Measurements from ENCODE around the gene TIMM17B. TPM values are rescaled to one million over a fixed set of nuclear protein-coding genes. Genes with fewer than 3 reads are reported as not detected.

Gene TIMM17B
- 43.8 TPM for polyA plus RNA-seq (2013, experiment 1 of 2)
- polyA plus RNA-seq (2013, experiment 2 of 2) = 44.4 TPM

DNA sequence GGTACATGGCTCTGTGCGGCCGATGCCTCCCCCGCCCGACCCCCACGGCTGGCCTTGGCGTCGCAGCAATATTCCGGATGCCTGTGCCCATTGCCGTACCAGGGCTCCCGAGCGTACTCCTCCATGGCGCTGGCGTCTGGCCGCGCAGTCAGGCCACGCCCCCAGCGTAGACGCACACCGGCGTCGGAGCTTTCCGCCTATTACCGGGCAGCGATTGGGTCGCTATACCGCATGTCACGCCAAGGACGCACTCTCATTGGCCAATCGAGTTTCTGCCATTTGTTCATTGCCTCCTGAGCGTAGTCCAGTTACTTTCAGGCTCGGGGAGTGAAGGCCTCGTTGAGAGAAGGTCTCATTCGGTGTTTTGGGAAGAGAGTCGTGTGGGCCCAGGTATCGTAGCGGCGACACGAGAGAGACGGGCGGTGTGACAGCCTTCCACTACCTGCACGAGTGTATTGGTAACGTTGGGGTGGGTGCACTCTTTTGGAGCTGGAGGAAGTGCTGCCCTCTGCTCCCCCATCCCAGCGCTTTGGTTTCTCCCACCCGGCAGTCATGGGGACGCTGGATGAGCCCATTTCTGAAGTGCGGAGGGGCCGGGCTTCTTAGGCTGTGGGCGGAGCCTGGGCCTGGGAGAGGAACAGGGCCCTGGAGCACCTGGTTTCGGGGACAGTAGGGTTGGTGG, at the start of gene TIMM17B, which contains the start of gene PQBP1:
TIMM17B (minus strand) TSS at position 144 of the 682 bp plus-strand sequence; CDS start at position 125, 19 bp downstream.
PQBP1 (plus strand) TSS at position 306 of the 682 bp plus-strand sequence. CDS start 580 bp downstream, outside the sequence.
- Histone ChIP-seq H3K36me3 (ENCODE audit: control insufficient read depth in 1 of 2, insufficient read depth in 2 of 2, low read depth in 1 of 2, low read length in 2 of 2) (peaks cover 34 to 40% of the 10 kb centered on the region in 2 experiments), H2AK5ac (ENCODE audit: low read length, severe bottlenecking) (peak within 1 kb of the TSS; percentile 73), H2BK12ac (ENCODE audit: low read length in 2 of 2) (no peak within 1 kb of the TSS), H2BK15ac (ENCODE audit: low read depth, poor library complexity, severe bottlenecking) (peak within 1 kb of the TSS; percentile 60), H3K14ac (ENCODE audit: low read length in 2 of 2) (peak within 1 kb of the TSS in 1 of 2 experiments; percentile 96), H2BK5ac (ENCODE audit: low read depth, low read length, poor library complexity, severe bottlenecking) (peak within 1 kb of the TSS; percentile 37), H3K4ac (ENCODE audit: low read depth in 1 of 2, low read length in 2 of 2) (peak within 1 kb of the TSS in 1 of 2 experiments; percentile 87), H4K8ac (ENCODE audit: low read length) (peak within 1 kb of the TSS; percentile 67), H3K27me3 (ENCODE audit: control insufficient read depth in 1 of 2, insufficient read depth in 1 of 2, low read length in 2 of 2) (no peaks in the 10 kb centered on the region), H3K23ac (ENCODE audit: low read length in 2 of 2) (no peak within 1 kb of the TSS), H2BK120ac (ENCODE audit: low read depth, low read length) (peak within 1 kb of the TSS; percentile 42), H2AFZ (ENCODE audit: low read depth, low read length) (peak within 1 kb of the TSS; percentile 71), H4K91ac (ENCODE audit: low read length) (peak within 1 kb of the TSS; percentile 44), H3K9ac (ENCODE audit: low read length) (peak within 1 kb of the TSS; percentile 97), H3K4me2 (ENCODE audit: low read length, poor library complexity, severe bottlenecking) (peak within 1 kb of the TSS; percentile 74), H3K79me1 (replicated peaks; ENCODE audit: low read length, poor library complexity, severe bottlenecking) (peaks cover 18% of the 10 kb centered on the region), H3K27ac (ENCODE audit: low read length, poor library complexity, severe bottlenecking) (peak within 1 kb of the TSS; percentile 99), H3K18ac (ENCODE audit: low read depth in 1 of 2, low read length in 2 of 2) (peak within 1 kb of the TSS; percentile 67 to 96), H3K9me3 (ENCODE audit: control insufficient read depth, low read length) (no peaks in the 10 kb centered on the region), H3K4me3 (ENCODE audit: insufficient read depth in 1 of 2, low read depth in 1 of 2, low read length in 2 of 2) (peak within 1 kb of the TSS; percentile 80 to 86), H3K4me1 (ENCODE audit: control insufficient read depth, insufficient read depth, low read depth, low read length) (peaks cover 11% of the 10 kb centered on the region)
- peak; percentile 97 for DNase-seq
- WGBS = under 1% methylated on average over 31 of the region's 49 CpGs

DNA sequence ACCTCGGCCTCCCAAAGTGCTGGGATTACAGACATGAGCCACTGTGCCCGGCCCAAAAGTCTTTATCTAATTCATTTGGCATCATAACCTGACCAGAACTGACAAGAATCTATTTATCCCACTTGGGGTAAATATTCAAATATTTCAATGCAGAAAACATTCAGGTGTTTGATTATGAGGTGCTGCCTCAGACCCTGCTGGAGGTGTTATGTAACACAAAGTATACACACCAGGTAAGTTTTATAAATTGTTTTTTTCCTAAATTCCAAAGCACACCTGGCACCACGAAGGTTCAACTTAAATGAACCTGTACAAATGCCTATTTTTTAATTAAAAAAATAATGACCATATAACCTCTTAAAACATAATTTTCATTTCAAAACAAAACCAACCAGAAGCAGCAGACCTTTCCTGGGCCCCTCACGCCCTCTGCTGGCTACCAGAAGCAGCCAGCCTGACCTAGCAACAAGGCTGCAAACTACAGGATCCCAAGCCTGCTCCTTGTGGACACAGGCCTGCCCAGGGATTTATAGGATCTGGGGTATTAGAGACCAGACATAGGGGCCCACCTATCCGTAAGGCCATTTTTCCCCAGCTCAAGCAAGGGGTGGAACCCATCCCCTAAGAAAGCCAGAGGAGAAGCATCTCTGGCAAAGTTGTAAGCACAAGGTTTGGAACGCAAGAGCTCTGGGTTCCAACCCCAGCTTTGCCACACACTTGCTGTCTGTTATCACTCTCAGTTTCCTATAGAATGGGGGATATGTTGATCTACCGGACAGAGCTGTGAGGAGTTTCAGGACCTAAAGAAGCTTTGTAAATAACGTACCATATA, 48.2 kb upstream of the TIMM17B start:
- Histone ChIP-seq H3K36me3 (ENCODE audit: control insufficient read depth in 1 of 2, insufficient read depth in 2 of 2, low read depth in 1 of 2, low read length in 2 of 2) (peaks cover 21% of the 10 kb centered on the region in 2 experiments), H3K9ac (ENCODE audit: low read length) (no peak overlapping the region), H3K4ac (ENCODE audit: low read depth in 1 of 2, low read length in 2 of 2) (no peak overlapping the region), H3K27me3 (ENCODE audit: control insufficient read depth in 1 of 2, insufficient read depth in 1 of 2, low read length in 2 of 2) (peaks cover 0 to 15% of the 10 kb centered on the region in 2 experiments), H2BK120ac (ENCODE audit: low read depth, low read length) (no peak overlapping the region), H2AFZ (ENCODE audit: low read depth, low read length) (no peak overlapping the region), H3K4me3 (ENCODE audit: insufficient read depth in 1 of 2, low read depth in 1 of 2, low read length in 2 of 2) (no peak overlapping the region), H2AK5ac (ENCODE audit: low read length, severe bottlenecking) (no peak overlapping the region), H3K9me3 (ENCODE audit: control insufficient read depth, low read length) (no peaks in the 10 kb centered on the region), H3K23ac (ENCODE audit: low read length in 2 of 2) (no peak overlapping the region), H3K18ac (ENCODE audit: low read depth in 1 of 2, low read length in 2 of 2) (no peak overlapping the region), H2BK5ac (ENCODE audit: low read depth, low read length, poor library complexity, severe bottlenecking) (no peak overlapping the region), H2BK12ac (ENCODE audit: low read length in 2 of 2) (no peak overlapping the region), H3K79me1 (replicated peaks; ENCODE audit: low read length, poor library complexity, severe bottlenecking) (peaks cover 8% of the 10 kb centered on the region), H4K91ac (ENCODE audit: low read length) (no peak overlapping the region), H3K14ac (ENCODE audit: low read length in 2 of 2) (no peak overlapping the region), H3K4me2 (ENCODE audit: low read length, poor library complexity, severe bottlenecking) (no peak overlapping the region), H3K27ac (ENCODE audit: low read length, poor library complexity, severe bottlenecking) (no peak overlapping the region), H2BK15ac (ENCODE audit: low read depth, poor library complexity, severe bottlenecking) (no peak overlapping the region), H3K4me1 (ENCODE audit: control insufficient read depth, insufficient read depth, low read depth, low read length) (peaks cover 1% of the 10 kb centered on the region), H4K8ac (ENCODE audit: low read length) (no peak overlapping the region)
- 80% methylated on average over 3 of the region's 8 CpGs for WGBS
- DNase-seq = peak; percentile 61

DNA sequence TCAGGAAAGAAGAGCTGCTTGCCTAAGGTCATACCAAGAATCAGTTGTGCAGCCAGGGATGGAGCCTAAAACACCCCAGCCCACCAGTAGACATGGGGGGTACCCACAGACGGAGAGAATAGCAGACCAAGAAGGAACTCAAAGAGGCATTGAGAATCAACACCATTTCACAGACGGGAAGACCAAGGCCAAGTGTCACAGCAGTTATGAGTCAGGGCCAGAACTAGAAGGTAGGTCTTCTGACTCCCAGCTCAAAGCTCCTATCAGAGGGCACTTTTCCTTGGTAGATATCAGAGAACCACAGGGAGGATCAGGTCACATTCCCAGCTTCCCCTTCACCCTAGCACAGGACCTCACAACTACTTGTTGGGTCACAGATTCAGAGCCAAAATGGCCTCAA, 45.3 kb upstream of the TIMM17B start:
- Histone ChIP-seq H3K9ac (ENCODE audit: low read length) (no peak overlapping the region), H3K4me2 (ENCODE audit: low read length, poor library complexity, severe bottlenecking) (no peak overlapping the region)
- no peak for DNase-seq

More for the DNA sequence above, 45.3 kb upstream of the TIMM17B start:
- no peak overlapping the region for H3K4ac ChIP-seq (ENCODE audit: low read depth in 1 of 2, low read length in 2 of 2)
- peaks cover 9% of the 10 kb centered on the region for H3K79me1 ChIP-seq (replicated peaks; ENCODE audit: low read length, poor library complexity, severe bottlenecking)
- no peak overlapping the region for H2BK5ac ChIP-seq (ENCODE audit: low read depth, low read length, poor library complexity, severe bottlenecking)
- H3K4me1 ChIP-seq (ENCODE audit: control insufficient read depth, insufficient read depth, low read depth, low read length) = peaks cover 14% of the 10 kb centered on the region
- no peaks in the 10 kb centered on the region for H3K9me3 ChIP-seq (ENCODE audit: control insufficient read depth, low read length)
- 100% methylated on average over 2 of the region's 2 CpGs for WGBS
- H3K27me3 ChIP-seq (ENCODE audit: control insufficient read depth in 1 of 2, insufficient read depth in 1 of 2, low read length in 2 of 2) = peaks cover 0 to 16% of the 10 kb centered on the region in 2 experiments
- no peak overlapping the region for H2AFZ ChIP-seq (ENCODE audit: low read depth, low read length)
- no peak overlapping the region for H2BK120ac ChIP-seq (ENCODE audit: low read depth, low read length)
- H3K23ac ChIP-seq (ENCODE audit: low read length in 2 of 2) = no peak overlapping the region
- no peak overlapping the region for H3K14ac ChIP-seq (ENCODE audit: low read length in 2 of 2)
- H4K8ac ChIP-seq (ENCODE audit: low read length) = no peak overlapping the region
- H3K36me3 ChIP-seq (ENCODE audit: control insufficient read depth in 1 of 2, insufficient read depth in 2 of 2, low read depth in 1 of 2, low read length in 2 of 2) = peaks cover 31 to 38% of the 10 kb centered on the region in 2 experiments
- H2BK15ac ChIP-seq (ENCODE audit: low read depth, poor library complexity, severe bottlenecking) = no peak overlapping the region
- no peak overlapping the region for H3K18ac ChIP-seq (ENCODE audit: low read depth in 1 of 2, low read length in 2 of 2)
- H2BK12ac ChIP-seq (ENCODE audit: low read length in 2 of 2) = no peak overlapping the region
- H2AK5ac ChIP-seq (ENCODE audit: low read length, severe bottlenecking) = no peak overlapping the region
- no peak overlapping the region for H3K27ac ChIP-seq (ENCODE audit: low read length, poor library complexity, severe bottlenecking)
- no peak overlapping the region for H3K4me3 ChIP-seq (ENCODE audit: insufficient read depth in 1 of 2, low read depth in 1 of 2, low read length in 2 of 2)
- no peak overlapping the region for H4K91ac ChIP-seq (ENCODE audit: low read length)
